ENCODE results near the gene NDUFAF2. TPM values are rescaled to one million over a fixed set of nuclear protein-coding genes. Genes with fewer than 3 reads are reported as not detected.

Gene NDUFAF2
- total and polyA plus RNA-seq, 5 donors from 2014 or later = 11.2 to 37.6 (median 34.6) TPM

DNA sequence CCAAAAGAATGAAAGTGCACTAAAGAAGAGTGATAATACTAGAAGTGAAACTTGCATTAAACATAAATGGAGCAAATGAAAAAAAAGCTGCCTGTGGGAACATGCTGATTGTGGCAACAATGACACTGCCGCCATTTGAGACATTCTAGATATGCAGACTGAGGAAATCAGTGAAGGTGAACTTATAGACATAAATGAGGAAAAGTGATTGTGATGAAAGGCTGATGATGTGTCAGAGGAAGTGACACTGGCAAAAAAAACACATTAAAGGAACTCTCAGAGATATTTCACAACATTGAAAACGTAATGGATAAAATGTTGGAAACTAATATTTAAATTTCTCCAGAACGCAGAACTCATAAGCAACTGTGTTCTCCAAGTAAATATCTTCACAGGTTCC is 1.4 kb upstream of the NDUFAF2 start:
- Mint-ChIP-seq H3K27ac (no peak overlapping the region), H3K36me3 (no peaks in the 10 kb centered on the region), H3K9me3 (peaks cover 0 to 1% (median 0%) of the 10 kb centered on the region in 7 donors), H3K4me3 (no peak overlapping the region), H3K27me3 (no peaks in the 10 kb centered on the region), H3K4me1 (peaks cover 15 to 27% (median 25%) of the 10 kb centered on the region in 4 donors)
- ATAC-seq (ENCODE audit: low read depth in 2 of 2) (no peak), DNase-seq (no peak)
- no peaks in the 10 kb centered on the region for H3K9me3 ChIP-seq (ENCODE audit: control insufficient read depth in 2 of 2, low read length in 2 of 2)
- H3K4me3 ChIP-seq (ENCODE audit: low read depth, low read length) = peak overlapping the region; percentile 100
- H3K27ac ChIP-seq (ENCODE audit: insufficient read depth, low read length, poor library complexity, severe bottlenecking) = no peak overlapping the region
- H3K36me3 ChIP-seq (ENCODE audit: control insufficient read depth, insufficient read depth, low read length) = peaks cover 6% of the 10 kb centered on the region
- peaks cover 28% of the 10 kb centered on the region for H3K4me1 ChIP-seq (ENCODE audit: control insufficient read depth, insufficient read depth, low read length, poor library complexity, severe bottlenecking)
- no peaks in the 10 kb centered on the region for H3K27me3 ChIP-seq (ENCODE audit: control insufficient read depth, insufficient read depth, low read length)

DNA sequence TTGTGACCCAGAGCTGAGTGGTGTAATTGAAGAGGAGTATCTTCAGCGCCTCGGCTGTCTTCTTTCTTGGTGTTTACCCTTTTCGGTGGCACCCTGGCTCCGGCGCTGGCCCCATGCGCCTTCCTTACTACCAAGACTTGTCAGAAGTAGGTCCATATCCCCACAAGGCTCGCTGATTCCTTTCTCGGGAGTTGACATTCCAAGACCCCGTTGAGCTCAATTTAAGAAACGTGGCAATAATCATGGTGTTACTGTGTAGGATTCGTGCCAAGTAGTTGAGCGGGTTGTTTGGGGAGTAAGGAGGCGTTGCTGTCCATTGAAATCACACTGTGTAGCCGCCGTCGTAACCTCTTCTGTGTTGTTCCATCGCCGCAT is 795 bp downstream of the NDUFAF2 start:
- ATAC-seq (ENCODE audit: low read depth in 2 of 2) (peak; percentile 5 to 9), DNase-seq (no peak)
- Histone ChIP-seq H3K27ac (ENCODE audit: insufficient read depth, low read length, poor library complexity, severe bottlenecking) (peak overlapping the region; percentile 56), H3K4me1 (ENCODE audit: control insufficient read depth, insufficient read depth, low read length, poor library complexity, severe bottlenecking) (peaks cover 28% of the 10 kb centered on the region), H3K4me3 (ENCODE audit: low read depth, low read length) (peak overlapping the region; percentile 100), H3K27me3 (ENCODE audit: control insufficient read depth, insufficient read depth, low read length) (no peaks in the 10 kb centered on the region), H3K36me3 (ENCODE audit: control insufficient read depth, insufficient read depth, low read length) (no peaks in the 10 kb centered on the region), H3K9me3 (ENCODE audit: control insufficient read depth in 2 of 2, low read length in 2 of 2) (no peaks in the 10 kb centered on the region)
- Mint-ChIP-seq H3K4me3 (no peak overlapping the region), H3K9me3 (no peaks in the 10 kb centered on the region), H3K27me3 (no peaks in the 10 kb centered on the region), H3K27ac (peak overlapping the region in 2 of 3 donors; percentile 68 to 85), H3K36me3 (no peaks in the 10 kb centered on the region), H3K4me1 (peaks cover 22 to 35% (median 26%) of the 10 kb centered on the region in 4 donors)

DNA sequence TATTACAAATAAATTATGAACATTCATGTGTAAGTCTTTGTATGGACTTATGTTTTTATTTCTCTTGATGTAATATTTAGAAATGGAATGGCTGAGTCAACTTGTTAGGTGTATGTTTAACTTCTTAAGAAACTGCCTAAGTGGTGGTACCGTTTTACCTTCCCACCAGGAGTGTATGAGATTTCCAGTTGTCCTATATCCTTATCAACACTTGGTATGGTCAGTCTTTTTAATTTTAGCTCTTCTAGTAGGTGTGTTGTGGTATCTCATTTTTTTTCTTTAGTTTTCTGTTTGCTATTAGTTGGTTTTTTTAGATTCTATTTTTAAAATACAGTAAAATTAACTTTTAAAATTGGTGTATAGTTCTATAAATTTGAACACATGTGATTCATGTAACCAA is 3.7 kb downstream of the NDUFAF2 start:
- no peak overlapping the region for H3K27ac ChIP-seq (ENCODE audit: insufficient read depth, low read length, poor library complexity, severe bottlenecking)
- H3K36me3 ChIP-seq (ENCODE audit: control insufficient read depth, insufficient read depth, low read length) = no peaks in the 10 kb centered on the region
- no peak overlapping the region for H3K27ac Mint-ChIP-seq
- peaks cover 22 to 36% (median 26%) of the 10 kb centered on the region in 4 donors for H3K4me1 Mint-ChIP-seq
- H3K36me3 Mint-ChIP-seq = no peaks in the 10 kb centered on the region
- H3K9me3 Mint-ChIP-seq = no peaks in the 10 kb centered on the region
- H3K4me3 ChIP-seq (ENCODE audit: low read depth, low read length) = no peak overlapping the region
- no peaks in the 10 kb centered on the region for H3K9me3 ChIP-seq (ENCODE audit: control insufficient read depth in 2 of 2, low read length in 2 of 2)
- no peaks in the 10 kb centered on the region for H3K27me3 Mint-ChIP-seq
- H3K27me3 ChIP-seq (ENCODE audit: control insufficient read depth, insufficient read depth, low read length) = no peaks in the 10 kb centered on the region
- peak overlapping the region in 1 of 4 donors; percentile 74 for H3K4me3 Mint-ChIP-seq
- ATAC-seq (ENCODE audit: low read depth in 2 of 2) (no peak), DNase-seq (no peak)
- peaks cover 28% of the 10 kb centered on the region for H3K4me1 ChIP-seq (ENCODE audit: control insufficient read depth, insufficient read depth, low read length, poor library complexity, severe bottlenecking)

DNA sequence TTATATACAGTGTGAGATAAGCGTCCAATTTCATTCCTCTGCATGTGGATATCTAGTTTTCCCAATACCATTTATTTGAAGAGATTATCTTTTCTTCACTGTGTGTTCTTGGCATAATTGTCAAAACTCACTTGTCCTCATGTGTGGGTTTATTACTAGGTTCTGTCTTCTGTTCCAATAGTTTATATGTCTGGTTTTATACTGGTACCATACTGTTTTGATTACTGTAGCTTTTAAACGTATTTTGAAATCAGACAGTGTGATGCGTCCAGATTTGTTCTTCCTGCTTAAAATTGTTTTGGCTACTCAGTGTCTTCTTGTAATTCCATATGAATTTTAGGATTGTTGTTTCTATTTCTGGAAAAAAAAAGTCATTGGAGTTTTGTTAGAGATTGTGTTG is 10.2 kb downstream of the NDUFAF2 start:
- Mint-ChIP-seq H3K27ac (no peak overlapping the region), H3K4me3 (no peak overlapping the region), H3K4me1 (peaks cover 9 to 23% (median 11%) of the 10 kb centered on the region in 4 donors), H3K36me3 (peaks cover 4% of the 10 kb centered on the region), H3K9me3 (peaks cover 0 to 3% (median 0%) of the 10 kb centered on the region in 7 donors), H3K27me3 (no peaks in the 10 kb centered on the region)
- Histone ChIP-seq H3K4me3 (ENCODE audit: low read depth, low read length) (no peak overlapping the region), H3K4me1 (ENCODE audit: control insufficient read depth, insufficient read depth, low read length, poor library complexity, severe bottlenecking) (no peaks in the 10 kb centered on the region), H3K9me3 (ENCODE audit: control insufficient read depth in 2 of 2, low read length in 2 of 2) (no peaks in the 10 kb centered on the region), H3K36me3 (ENCODE audit: control insufficient read depth, insufficient read depth, low read length) (no peaks in the 10 kb centered on the region), H3K27ac (ENCODE audit: insufficient read depth, low read length, poor library complexity, severe bottlenecking) (no peak overlapping the region), H3K27me3 (ENCODE audit: control insufficient read depth, insufficient read depth, low read length) (no peaks in the 10 kb centered on the region)
- DNase-seq (no peak), ATAC-seq (ENCODE audit: low read depth in 2 of 2) (no peak)

DNA sequence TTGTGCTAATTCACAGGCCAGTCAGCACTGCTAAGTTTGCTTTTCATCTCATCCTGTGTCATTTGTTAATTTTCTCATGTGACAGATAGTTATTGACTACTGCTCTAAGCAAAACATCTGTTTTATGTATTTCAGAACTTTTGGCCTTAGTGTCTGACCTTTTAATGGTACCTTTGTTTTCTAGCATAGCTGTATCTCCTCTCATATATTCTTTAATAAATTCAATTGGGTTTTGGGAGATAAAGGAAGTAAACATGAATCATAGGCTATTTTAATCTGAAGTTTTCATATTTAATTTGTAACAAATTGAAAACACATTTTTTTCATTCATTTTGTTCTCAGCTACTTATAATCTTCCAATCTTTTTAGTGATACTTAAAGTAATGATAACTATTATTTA is 13.1 kb downstream of the NDUFAF2 start:
- Mint-ChIP-seq H3K27me3 (no peaks in the 10 kb centered on the region), H3K36me3 (peaks cover 4% of the 10 kb centered on the region), H3K4me3 (no peak overlapping the region), H3K9me3 (peaks cover 0 to 3% (median 0%) of the 10 kb centered on the region in 7 donors), H3K27ac (no peak overlapping the region), H3K4me1 (peaks cover 5 to 17% (median 12%) of the 10 kb centered on the region in 4 donors)
- DNase-seq (no peak), ATAC-seq (ENCODE audit: low read depth in 2 of 2) (no peak)
- Histone ChIP-seq H3K4me1 (ENCODE audit: control insufficient read depth, insufficient read depth, low read length, poor library complexity, severe bottlenecking) (peaks cover 5% of the 10 kb centered on the region), H3K9me3 (ENCODE audit: control insufficient read depth in 2 of 2, low read length in 2 of 2) (no peaks in the 10 kb centered on the region), H3K27me3 (ENCODE audit: control insufficient read depth, insufficient read depth, low read length) (no peaks in the 10 kb centered on the region), H3K36me3 (ENCODE audit: control insufficient read depth, insufficient read depth, low read length) (no peaks in the 10 kb centered on the region), H3K4me3 (ENCODE audit: low read depth, low read length) (no peak overlapping the region), H3K27ac (ENCODE audit: insufficient read depth, low read length, poor library complexity, severe bottlenecking) (no peak overlapping the region)

DNA sequence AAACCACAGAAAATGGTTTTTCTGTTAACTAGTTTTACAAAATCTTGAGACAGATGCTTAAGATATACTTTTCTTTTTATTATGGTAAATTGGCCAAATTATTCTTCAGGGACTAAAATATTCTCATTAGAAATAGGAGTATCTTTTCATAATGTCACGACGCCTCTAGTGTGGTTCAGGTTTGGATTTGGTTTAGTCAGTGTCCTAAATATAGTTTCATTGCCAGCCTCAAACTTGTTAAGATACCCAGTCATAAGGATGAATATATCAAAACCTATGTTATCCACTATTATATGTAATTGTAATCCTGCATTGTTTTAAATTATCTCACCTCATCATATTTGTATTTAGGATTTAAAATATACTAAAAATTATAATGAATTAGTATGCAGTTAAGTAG is 13.7 kb downstream of the NDUFAF2 start:
- no peaks in the 10 kb centered on the region for H3K36me3 ChIP-seq (ENCODE audit: control insufficient read depth, insufficient read depth, low read length)
- H3K4me1 ChIP-seq (ENCODE audit: control insufficient read depth, insufficient read depth, low read length, poor library complexity, severe bottlenecking) = peaks cover 5% of the 10 kb centered on the region
- no peak overlapping the region for H3K27ac Mint-ChIP-seq
- no peak overlapping the region for H3K4me3 Mint-ChIP-seq
- H3K27me3 Mint-ChIP-seq = no peaks in the 10 kb centered on the region
- peaks cover 0 to 3% (median 1%) of the 10 kb centered on the region in 7 donors for H3K9me3 Mint-ChIP-seq
- H3K27ac ChIP-seq (ENCODE audit: insufficient read depth, low read length, poor library complexity, severe bottlenecking) = no peak overlapping the region
- peaks cover 0 to 19% (median 13%) of the 10 kb centered on the region in 4 donors for H3K4me1 Mint-ChIP-seq
- no peak overlapping the region for H3K4me3 ChIP-seq (ENCODE audit: low read depth, low read length)
- ATAC-seq (ENCODE audit: low read depth in 2 of 2) = no peak
- peaks cover 4% of the 10 kb centered on the region for H3K36me3 Mint-ChIP-seq
- H3K9me3 ChIP-seq (ENCODE audit: control insufficient read depth in 2 of 2, low read length in 2 of 2) = no peaks in the 10 kb centered on the region
- no peak for DNase-seq
- H3K27me3 ChIP-seq (ENCODE audit: control insufficient read depth, insufficient read depth, low read length) = no peaks in the 10 kb centered on the region

DNA sequence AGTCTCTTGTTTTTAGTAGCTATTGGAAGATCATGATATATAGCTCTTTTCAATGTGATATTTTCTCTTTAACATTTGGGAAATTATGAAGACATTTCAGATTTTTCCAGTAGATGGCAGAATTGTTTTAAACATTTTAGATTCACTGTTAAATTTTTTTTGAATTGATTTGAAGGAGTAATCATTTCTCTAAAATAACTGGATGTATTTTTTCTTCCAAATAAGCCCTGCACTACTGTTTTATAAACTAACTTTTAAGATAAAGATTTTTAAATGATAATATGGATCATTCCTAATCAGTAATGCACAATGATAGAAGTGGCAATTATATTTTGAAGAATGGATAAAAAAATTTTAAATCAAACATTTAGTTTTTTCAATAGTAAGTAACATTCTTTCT is 14.2 kb downstream of the NDUFAF2 start:
- peaks cover 5% of the 10 kb centered on the region for H3K4me1 ChIP-seq (ENCODE audit: control insufficient read depth, insufficient read depth, low read length, poor library complexity, severe bottlenecking)
- no peaks in the 10 kb centered on the region for H3K27me3 Mint-ChIP-seq
- peaks cover 0 to 17% (median 13%) of the 10 kb centered on the region in 4 donors for H3K4me1 Mint-ChIP-seq
- peak in 2 of 3 donors; percentile 12 to 32 for DNase-seq
- no peak overlapping the region for H3K4me3 Mint-ChIP-seq
- H3K36me3 Mint-ChIP-seq = peaks cover 4% of the 10 kb centered on the region
- H3K9me3 Mint-ChIP-seq = peaks cover 0 to 3% (median 1%) of the 10 kb centered on the region in 7 donors
- no peak overlapping the region for H3K27ac ChIP-seq (ENCODE audit: insufficient read depth, low read length, poor library complexity, severe bottlenecking)
- H3K4me3 ChIP-seq (ENCODE audit: low read depth, low read length) = no peak overlapping the region
- H3K27ac Mint-ChIP-seq = no peak overlapping the region
- H3K27me3 ChIP-seq (ENCODE audit: control insufficient read depth, insufficient read depth, low read length) = no peaks in the 10 kb centered on the region
- no peak for ATAC-seq (ENCODE audit: low read depth in 2 of 2)
- no peaks in the 10 kb centered on the region for H3K9me3 ChIP-seq (ENCODE audit: control insufficient read depth in 2 of 2, low read length in 2 of 2)
- H3K36me3 ChIP-seq (ENCODE audit: control insufficient read depth, insufficient read depth, low read length) = no peaks in the 10 kb centered on the region

DNA sequence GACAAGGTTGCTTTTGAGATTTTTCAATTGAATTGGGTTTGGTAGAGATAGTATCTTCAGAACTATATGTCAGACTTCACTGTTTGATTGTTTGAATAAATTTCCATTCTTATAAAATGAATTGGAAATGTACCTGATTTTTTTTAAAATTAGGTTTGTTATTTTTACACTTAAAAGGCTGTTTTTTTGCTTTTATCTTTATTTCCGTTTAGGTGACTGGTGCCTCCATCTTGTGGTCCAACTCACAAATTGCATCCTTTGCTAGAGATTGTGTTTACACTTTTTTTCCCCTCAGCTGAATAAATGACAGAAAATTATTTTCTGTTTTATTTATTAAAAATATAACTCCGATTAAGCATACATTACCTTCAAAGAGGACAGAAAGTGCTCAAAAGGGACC is 15.6 kb downstream of the NDUFAF2 start:
- H3K4me1 Mint-ChIP-seq = peaks cover 4 to 23% (median 11%) of the 10 kb centered on the region in 4 donors
- no peaks in the 10 kb centered on the region for H3K36me3 ChIP-seq (ENCODE audit: control insufficient read depth, insufficient read depth, low read length)
- H3K27ac ChIP-seq (ENCODE audit: insufficient read depth, low read length, poor library complexity, severe bottlenecking) = no peak overlapping the region
- peaks cover under 1% of the 10 kb centered on the region for H3K36me3 Mint-ChIP-seq
- H3K4me3 Mint-ChIP-seq = no peak overlapping the region
- peak overlapping the region; percentile 15 for H3K4me3 ChIP-seq (ENCODE audit: low read depth, low read length)
- H3K27me3 ChIP-seq (ENCODE audit: control insufficient read depth, insufficient read depth, low read length) = no peaks in the 10 kb centered on the region
- H3K9me3 Mint-ChIP-seq = peaks cover 0 to 7% (median 2%) of the 10 kb centered on the region in 7 donors
- H3K9me3 ChIP-seq (ENCODE audit: control insufficient read depth in 2 of 2, low read length in 2 of 2) = no peaks in the 10 kb centered on the region
- DNase-seq = peak in 2 of 3 donors; percentile 43 to 45
- H3K4me1 ChIP-seq (ENCODE audit: control insufficient read depth, insufficient read depth, low read length, poor library complexity, severe bottlenecking) = peaks cover 5% of the 10 kb centered on the region
- H3K27ac Mint-ChIP-seq = no peak overlapping the region
- no peaks in the 10 kb centered on the region for H3K27me3 Mint-ChIP-seq
- no peak for ATAC-seq (ENCODE audit: low read depth in 2 of 2)
